ENCODE results near the gene DOK7. TPM values are rescaled to one million over a fixed set of nuclear protein-coding genes. Genes with fewer than 3 reads are reported as not detected.
"Not testable (repeated sequence)": the region's sequence is repeated elsewhere in the genome, so short reads cannot be mapped to it uniquely, and the experiment has no call there.

Gene DOK7
- total and polyA plus RNA-seq, 4 donors, result 0.13 to 0.84 (median 0.46) TPM

DNA sequence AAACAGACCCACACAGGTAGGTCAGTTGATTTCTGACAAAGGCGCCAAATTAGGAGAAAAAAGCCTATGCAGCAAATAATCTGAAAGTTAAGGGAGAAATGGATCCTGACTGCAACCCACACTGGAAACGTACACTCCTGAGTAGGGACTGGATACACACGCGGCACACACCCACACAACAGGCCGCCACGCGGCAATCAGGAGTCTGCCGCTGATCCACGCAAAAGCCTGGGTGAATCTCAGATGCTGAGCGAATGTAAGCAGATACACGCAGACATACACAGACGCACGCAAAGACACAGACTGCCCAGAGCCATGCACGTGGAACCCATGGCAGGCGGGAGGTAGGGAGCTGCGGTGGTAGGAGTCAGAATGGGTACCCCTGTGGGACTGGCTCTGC, 47.4 kb downstream of the DOK7 start:
- Histone ChIP-seq H3K36me3 (ENCODE audit: control insufficient read depth in 4 of 4, insufficient read depth in 3 of 4, low read depth in 1 of 4, low read length in 3 of 4) (peaks cover 22 to 72% (median 37%) of the 10 kb centered on the region in 4 donors), H3K9ac (ENCODE audit: low read depth in 1 of 2, low read length in 2 of 2) (no peak overlapping the region), H3K4me1 (ENCODE audit: control insufficient read depth in 4 of 4, insufficient read depth in 4 of 4, low read length in 3 of 4) (no peaks in the 10 kb centered on the region), H3K9me3 (ENCODE audit: control insufficient read depth in 4 of 4, low read length in 3 of 4) (no peaks in the 10 kb centered on the region), H3K4me3 (ENCODE audit: low read depth in 1 of 3, low read length in 3 of 3) (no peak overlapping the region), H3K27ac (ENCODE audit: low read depth in 1 of 2, low read length in 2 of 2) (no peak overlapping the region), H3K27me3 (ENCODE audit: control insufficient read depth in 4 of 4, insufficient read depth in 4 of 4, low read length in 3 of 4) (no peaks in the 10 kb centered on the region)
- TF ChIP-seq, protein P1, sequence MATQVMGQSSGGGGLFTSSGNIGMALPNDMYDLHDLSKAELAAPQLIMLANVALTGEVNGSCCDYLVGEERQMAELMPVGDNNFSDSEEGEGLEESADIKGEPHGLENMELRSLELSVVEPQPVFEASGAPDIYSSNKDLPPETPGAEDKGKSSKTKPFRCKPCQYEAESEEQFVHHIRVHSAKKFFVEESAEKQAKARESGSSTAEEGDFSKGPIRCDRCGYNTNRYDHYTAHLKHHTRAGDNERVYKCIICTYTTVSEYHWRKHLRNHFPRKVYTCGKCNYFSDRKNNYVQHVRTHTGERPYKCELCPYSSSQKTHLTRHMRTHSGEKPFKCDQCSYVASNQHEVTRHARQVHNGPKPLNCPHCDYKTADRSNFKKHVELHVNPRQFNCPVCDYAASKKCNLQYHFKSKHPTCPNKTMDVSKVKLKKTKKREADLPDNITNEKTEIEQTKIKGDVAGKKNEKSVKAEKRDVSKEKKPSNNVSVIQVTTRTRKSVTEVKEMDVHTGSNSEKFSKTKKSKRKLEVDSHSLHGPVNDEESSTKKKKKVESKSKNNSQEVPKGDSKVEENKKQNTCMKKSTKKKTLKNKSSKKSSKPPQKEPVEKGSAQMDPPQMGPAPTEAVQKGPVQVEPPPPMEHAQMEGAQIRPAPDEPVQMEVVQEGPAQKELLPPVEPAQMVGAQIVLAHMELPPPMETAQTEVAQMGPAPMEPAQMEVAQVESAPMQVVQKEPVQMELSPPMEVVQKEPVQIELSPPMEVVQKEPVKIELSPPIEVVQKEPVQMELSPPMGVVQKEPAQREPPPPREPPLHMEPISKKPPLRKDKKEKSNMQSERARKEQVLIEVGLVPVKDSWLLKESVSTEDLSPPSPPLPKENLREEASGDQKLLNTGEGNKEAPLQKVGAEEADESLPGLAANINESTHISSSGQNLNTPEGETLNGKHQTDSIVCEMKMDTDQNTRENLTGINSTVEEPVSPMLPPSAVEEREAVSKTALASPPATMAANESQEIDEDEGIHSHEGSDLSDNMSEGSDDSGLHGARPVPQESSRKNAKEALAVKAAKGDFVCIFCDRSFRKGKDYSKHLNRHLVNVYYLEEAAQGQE (IDR thresholded peaks at IDR 0.05), result no peak
- TF ChIP-seq SP1 (IDR thresholded peaks at IDR 0.05) (no peak), EGR1 (IDR thresholded peaks at IDR 0.05; ENCODE audit: low read depth in 2 of 2) (no peak), HNF4G (IDR thresholded peaks at IDR 0.05) (no peak)
- WGBS, result 93% methylated on average over 16 of the region's 16 CpGs
- no peak for DNase-seq (ENCODE audit: low spot score)

DNA sequence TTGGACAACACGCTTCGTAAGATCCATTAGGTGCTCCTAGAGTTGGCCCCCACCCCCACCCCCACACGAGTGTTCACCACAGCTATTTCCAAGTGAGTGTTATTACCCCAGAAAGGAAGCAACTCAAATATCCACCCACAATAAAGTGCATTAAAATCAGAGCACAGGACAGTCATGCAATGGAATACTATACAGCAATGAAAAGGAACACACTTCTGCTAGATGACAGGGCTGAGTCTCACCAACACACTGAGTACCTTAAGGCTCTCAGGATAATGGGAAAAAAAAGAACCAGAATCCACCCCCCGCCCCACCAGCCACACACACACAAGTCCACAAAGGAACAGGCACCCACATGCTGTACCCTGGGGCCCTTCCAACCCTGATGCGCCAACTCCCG, 48.1 kb downstream of the DOK7 start:
- H3K9me3 ChIP-seq (ENCODE audit: control insufficient read depth in 4 of 4, low read length in 3 of 4), result no peaks in the 10 kb centered on the region
- no peak overlapping the region for H3K4me3 ChIP-seq (ENCODE audit: low read depth in 1 of 3, low read length in 3 of 3)
- H3K9ac ChIP-seq (ENCODE audit: low read depth in 1 of 2, low read length in 2 of 2), result no peak overlapping the region
- no peak for DNase-seq (ENCODE audit: low spot score)
- H3K27me3 ChIP-seq (ENCODE audit: control insufficient read depth in 4 of 4, insufficient read depth in 4 of 4, low read length in 3 of 4), result no peaks in the 10 kb centered on the region
- H3K4me1 ChIP-seq (ENCODE audit: control insufficient read depth in 4 of 4, insufficient read depth in 4 of 4, low read length in 3 of 4), result no peaks in the 10 kb centered on the region
- no peak overlapping the region for H3K27ac ChIP-seq (ENCODE audit: low read depth in 1 of 2, low read length in 2 of 2)
- H3K36me3 ChIP-seq (ENCODE audit: control insufficient read depth in 4 of 4, insufficient read depth in 3 of 4, low read depth in 1 of 4, low read length in 3 of 4), result peaks cover 19 to 80% (median 38%) of the 10 kb centered on the region in 4 donors
- TF ChIP-seq, protein P2, sequence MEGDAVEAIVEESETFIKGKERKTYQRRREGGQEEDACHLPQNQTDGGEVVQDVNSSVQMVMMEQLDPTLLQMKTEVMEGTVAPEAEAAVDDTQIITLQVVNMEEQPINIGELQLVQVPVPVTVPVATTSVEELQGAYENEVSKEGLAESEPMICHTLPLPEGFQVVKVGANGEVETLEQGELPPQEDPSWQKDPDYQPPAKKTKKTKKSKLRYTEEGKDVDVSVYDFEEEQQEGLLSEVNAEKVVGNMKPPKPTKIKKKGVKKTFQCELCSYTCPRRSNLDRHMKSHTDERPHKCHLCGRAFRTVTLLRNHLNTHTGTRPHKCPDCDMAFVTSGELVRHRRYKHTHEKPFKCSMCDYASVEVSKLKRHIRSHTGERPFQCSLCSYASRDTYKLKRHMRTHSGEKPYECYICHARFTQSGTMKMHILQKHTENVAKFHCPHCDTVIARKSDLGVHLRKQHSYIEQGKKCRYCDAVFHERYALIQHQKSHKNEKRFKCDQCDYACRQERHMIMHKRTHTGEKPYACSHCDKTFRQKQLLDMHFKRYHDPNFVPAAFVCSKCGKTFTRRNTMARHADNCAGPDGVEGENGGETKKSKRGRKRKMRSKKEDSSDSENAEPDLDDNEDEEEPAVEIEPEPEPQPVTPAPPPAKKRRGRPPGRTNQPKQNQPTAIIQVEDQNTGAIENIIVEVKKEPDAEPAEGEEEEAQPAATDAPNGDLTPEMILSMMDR (IDR thresholded peaks at IDR 0.05; ENCODE audit: low read depth, low read length, missing input control), result no peak
- TF ChIP-seq, protein P3, sequence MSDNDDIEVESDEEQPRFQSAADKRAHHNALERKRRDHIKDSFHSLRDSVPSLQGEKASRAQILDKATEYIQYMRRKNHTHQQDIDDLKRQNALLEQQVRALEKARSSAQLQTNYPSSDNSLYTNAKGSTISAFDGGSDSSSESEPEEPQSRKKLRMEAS (IDR thresholded peaks at IDR 0.05), result no peak
- TF ChIP-seq HNF4G (IDR thresholded peaks at IDR 0.05), result no peak
- no peak for TF ChIP-seq GABPA (IDR thresholded peaks at IDR 0.05 in 1 of 2, conservative IDR thresholded peaks at IDR 0.05 in 1 of 2)
- TF ChIP-seq JUND (IDR thresholded peaks at IDR 0.05), result no peak
- TF ChIP-seq FOXA2 (IDR thresholded peaks at IDR 0.05), result no peak
- TF ChIP-seq NR2F2 (IDR thresholded peaks at IDR 0.05), result no peak
- TF ChIP-seq FOXA1 (IDR thresholded peaks at IDR 0.05), result no peak
- no peak for TF ChIP-seq RAD21 (IDR thresholded peaks at IDR 0.05)
- TF ChIP-seq HNF4A (conservative IDR thresholded peaks at IDR 0.05), result no peak
- WGBS, result 92% methylated on average over 6 of the region's 6 CpGs

DNA sequence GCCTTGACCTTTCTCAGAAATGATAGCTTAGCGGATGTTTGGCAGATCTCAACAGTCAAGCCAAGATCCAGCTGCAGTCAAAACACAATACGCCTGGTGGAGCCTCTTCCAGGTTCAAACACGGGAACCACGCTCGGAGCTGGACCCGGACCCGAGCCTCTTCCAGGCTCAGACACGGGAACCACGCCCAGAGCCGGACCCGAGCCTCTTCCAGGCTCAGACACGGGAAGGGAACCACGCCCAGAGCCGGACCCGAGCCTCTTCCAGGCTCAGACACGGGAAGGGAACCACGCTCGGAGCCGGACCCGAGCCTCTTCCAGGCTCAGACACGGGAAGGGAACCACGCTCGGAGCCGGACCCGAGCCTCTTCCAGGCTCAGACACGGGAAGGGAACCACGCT, 48.5 kb downstream of the DOK7 start:
- H3K4me1 ChIP-seq (ENCODE audit: control insufficient read depth in 4 of 4, insufficient read depth in 4 of 4, low read length in 3 of 4); H3K27ac ChIP-seq (ENCODE audit: low read depth in 1 of 2, low read length in 2 of 2); H3K9me3 ChIP-seq (ENCODE audit: control insufficient read depth in 4 of 4, low read length in 3 of 4); H3K4me3 ChIP-seq (ENCODE audit: low read depth in 1 of 3, low read length in 3 of 3); H3K9ac ChIP-seq (ENCODE audit: low read depth in 1 of 2, low read length in 2 of 2); DNase-seq (ENCODE audit: low spot score); H3K27me3 ChIP-seq (ENCODE audit: control insufficient read depth in 4 of 4, insufficient read depth in 4 of 4, low read length in 3 of 4): not testable (repeated sequence)
- H3K36me3 ChIP-seq (ENCODE audit: control insufficient read depth in 4 of 4, insufficient read depth in 3 of 4, low read depth in 1 of 4, low read length in 3 of 4), result peaks cover 19 to 82% (median 39%) of the 10 kb centered on the region in 4 donors
- 97% methylated on average over 20 of the region's 27 CpGs for WGBS
